Hematopoietic multipotent progenitor cell treated with erythropoietin and hydrocortisone succinate and interleukin-3 and kit ligand, for 15 days (in vitro differentiated cells): Measurements from ENCODE around the gene PCED1B.
"Not testable (repeated sequence)": the region's sequence is repeated elsewhere in the genome, so short reads cannot be mapped to it uniquely, and the experiment has no call there.

Source experiments
- DNase-seq: peaks from one replicate; pipeline ENCODE4 v3.0.0-alpha.2; 2015; ENCODE audit warnings: low spot score

Gene PCED1B

GRCh38 chr12:47079468-47079980 is at the start of gene PCED1B, which contains the start of gene AMIGO2:
PCED1B (plus strand) TSS chr12:47079621; CDS start chr12:47235064, 155,443 bp downstream.
AMIGO2 (minus strand) TSS chr12:47079959; CDS start chr12:47079002, 957 bp downstream.
- DNase-seq, result peak; percentile 69

- no peak for DNase-seq
These were observed 49.5 kb upstream of the PCED1B start for GRCh38 chr12:47029903-47030302.

GRCh38 chr12:47032644-47033043 is 46.8 kb upstream of the PCED1B start:
- DNase-seq, result peak; percentile 56

- no peak for DNase-seq
These were observed 46.3 kb upstream of the PCED1B start for GRCh38 chr12:47033081-47033480.

- no peak for DNase-seq
These were observed 45.4 kb upstream of the PCED1B start for GRCh38 chr12:47033789-47034555.

GRCh38 chr12:47034661-47035060 is 44.8 kb upstream of the PCED1B start:
- no peak for DNase-seq

- DNase-seq, result no peak
These were observed 43.9 kb upstream of the PCED1B start for GRCh38 chr12:47035484-47035883.

GRCh38 chr12:47038270-47038748 is 41.1 kb upstream of the PCED1B start:
- DNase-seq, result no peak

GRCh38 chr12:47039079-47039478 is 40.3 kb upstream of the PCED1B start:
- DNase-seq, result no peak

- DNase-seq, result no peak
These were observed 39.7 kb upstream of the PCED1B start for GRCh38 chr12:47039756-47040155.

- no peak for DNase-seq
These were observed 38.1 kb upstream of the PCED1B start for GRCh38 chr12:47041327-47041726.

- no peak for DNase-seq
These were observed 30.9 kb upstream of the PCED1B start for GRCh38 chr12:47048541-47048940.

GRCh38 chr12:47051291-47051690 is 28.1 kb upstream of the PCED1B start:
- not testable (repeated sequence) for DNase-seq

GRCh38 chr12:47052274-47052673 is 27.1 kb upstream of the PCED1B start:
- DNase-seq, result no peak

GRCh38 chr12:47053961-47054360 is 25.5 kb upstream of the PCED1B start:
- DNase-seq, result no peak

- no peak for DNase-seq
These were observed 24.8 kb upstream of the PCED1B start for GRCh38 chr12:47054659-47055058.

GRCh38 chr12:47055856-47056255 is 23.6 kb upstream of the PCED1B start:
- not testable (repeated sequence) for DNase-seq

- DNase-seq, result not testable (repeated sequence)
These were observed 22.5 kb upstream of the PCED1B start for GRCh38 chr12:47056944-47057343.

- DNase-seq, result not testable (repeated sequence)
These were observed 20.8 kb upstream of the PCED1B start for GRCh38 chr12:47058640-47059039.

- DNase-seq, result no peak
These were observed 13.9 kb upstream of the PCED1B start for GRCh38 chr12:47065546-47065945.

- DNase-seq, result no peak
These were observed 13.0 kb upstream of the PCED1B start for GRCh38 chr12:47066278-47067025.

- DNase-seq, result no peak
These were observed 12.2 kb upstream of the PCED1B start for GRCh38 chr12:47067176-47067575.
